Endothelial cell (in vitro differentiated cells): Measurements from ENCODE around the gene TMEM126A. TPM values are rescaled to one million over a fixed set of nuclear protein-coding genes. Genes with fewer than 3 reads are reported as not detected.

Experiments used
- DNase-seq: peaks from one replicate; pipeline ENCODE4 v3.0.0; 2021; ENCODE audit warnings: low spot score
- H3K27ac Mint-ChIP-seq: one replicate; pipeline ENCODE4 v1.8.0; 2021; ENCODE audit warnings: mixed read lengths, inconsistent platforms; ENCODE audit not compliant: unreplicated experiment
- H3K27me3 Mint-ChIP-seq: one replicate; pipeline ENCODE4 v1.8.0; 2021; ENCODE audit warnings: mild to moderate bottlenecking, moderate library complexity, mixed read lengths, inconsistent platforms; ENCODE audit not compliant: unreplicated experiment
- H3K36me3 Mint-ChIP-seq: one replicate; pipeline ENCODE4 v1.8.0; 2021; ENCODE audit warnings: mild to moderate bottlenecking, low read depth, mixed read lengths, inconsistent platforms; ENCODE audit not compliant: unreplicated experiment
- H3K4me1 Mint-ChIP-seq: one replicate; pipeline ENCODE4 v1.8.0; 2021; ENCODE audit warnings: mild to moderate bottlenecking, mixed read lengths, inconsistent platforms; ENCODE audit not compliant: unreplicated experiment
- H3K4me3 Mint-ChIP-seq: one replicate; pipeline ENCODE4 v1.8.0; 2021; ENCODE audit warnings: mild to moderate bottlenecking, mixed read lengths, inconsistent platforms; ENCODE audit not compliant: unreplicated experiment
- H3K9me3 Mint-ChIP-seq: one replicate; pipeline ENCODE4 v1.8.0; 2021; ENCODE audit warnings: mixed read lengths, inconsistent platforms; ENCODE audit not compliant: unreplicated experiment
- CTCF ChIP-seq: fragments of 200-600 bp; sonication (generic); IDR thresholded peaks from one replicate; pipeline ENCODE4 v1.5.0; 2021; ENCODE audit warnings: antibody characterized with exemption; ENCODE audit not compliant: unreplicated experiment
- total RNA-seq: library from RNA; stranded (reverse); fragmentation: NEBNext Ultra II Directional; extraction: Animal tissue kit (Norgen Biotek cat#: 25700); gene quantifications from one replicate; pipeline ENCODE4 v1.2.1, GENCODE V29; 2021; ENCODE audit not compliant: unreplicated experiment

Gene TMEM126A
- total RNA-seq, 1 donor from 2014 or later, result 17.8 TPM

- peak overlapping the region; percentile 88 for H3K27ac Mint-ChIP-seq
- DNase-seq, result no peak
- H3K4me1 Mint-ChIP-seq, result peaks cover 35% of the 10 kb centered on the region
- no peak for TF ChIP-seq CTCF
- no peaks in the 10 kb centered on the region for H3K36me3 Mint-ChIP-seq
- H3K4me3 Mint-ChIP-seq, result no peak overlapping the region
- no peaks in the 10 kb centered on the region for H3K9me3 Mint-ChIP-seq
- H3K27me3 Mint-ChIP-seq, result peaks cover 3% of the 10 kb centered on the region
Measured at GRCh38 chr11:85679576-85679975, 31.8 kb downstream of the TMEM126A start.

- Mint-ChIP-seq H3K27ac (no peak overlapping the region), H3K36me3 (no peaks in the 10 kb centered on the region), H3K9me3 (no peaks in the 10 kb centered on the region), H3K4me1 (peaks cover 46% of the 10 kb centered on the region), H3K27me3 (peaks cover 7% of the 10 kb centered on the region), H3K4me3 (no peak overlapping the region)
- no peak for TF ChIP-seq CTCF
- no peak for DNase-seq
Measured at GRCh38 chr11:85680897-85681296, 33.1 kb downstream of the TMEM126A start.

- no peak overlapping the region for H3K4me3 Mint-ChIP-seq
- H3K27me3 Mint-ChIP-seq, result peaks cover 7% of the 10 kb centered on the region
- no peak for DNase-seq
- no peak for TF ChIP-seq CTCF
- no peaks in the 10 kb centered on the region for H3K9me3 Mint-ChIP-seq
- H3K27ac Mint-ChIP-seq, result no peak overlapping the region
- H3K36me3 Mint-ChIP-seq, result no peaks in the 10 kb centered on the region
- H3K4me1 Mint-ChIP-seq, result peaks cover 43% of the 10 kb centered on the region
Measured at GRCh38 chr11:85682330-85683305, 34.9 kb downstream of the TMEM126A start.

GRCh38 chr11:85685125-85685819 lies 37.5 kb downstream of the TMEM126A start:
- no peak for DNase-seq
- Mint-ChIP-seq H3K4me3 (no peak overlapping the region), H3K9me3 (no peaks in the 10 kb centered on the region), H3K27me3 (peaks cover 4% of the 10 kb centered on the region), H3K36me3 (no peaks in the 10 kb centered on the region), H3K27ac (no peak overlapping the region), H3K4me1 (peaks cover 20% of the 10 kb centered on the region)
- TF ChIP-seq CTCF, result no peak
